ENCODE results near the gene CASQ1.

DNA sequence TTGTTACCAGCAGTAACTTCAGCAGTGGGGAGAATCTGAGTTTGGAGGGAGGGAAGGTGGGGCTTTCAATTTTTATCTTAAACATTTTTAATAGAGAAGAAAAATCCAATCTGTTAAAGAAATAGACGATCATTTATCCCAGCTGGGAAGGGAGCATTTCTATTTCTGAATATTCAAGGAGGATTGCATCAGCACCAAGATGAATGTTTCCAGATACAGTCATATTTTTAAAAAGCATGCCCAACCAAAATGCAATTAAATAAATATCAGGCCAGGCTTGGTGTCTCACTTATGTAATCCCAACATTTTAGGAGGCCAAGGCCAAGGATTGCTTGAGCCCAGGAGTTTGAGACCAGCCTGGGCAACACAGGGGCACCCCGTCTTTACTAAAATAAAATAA is 40.7 kb upstream of the CASQ1 start:
- TF ChIP-seq, protein P1, sequence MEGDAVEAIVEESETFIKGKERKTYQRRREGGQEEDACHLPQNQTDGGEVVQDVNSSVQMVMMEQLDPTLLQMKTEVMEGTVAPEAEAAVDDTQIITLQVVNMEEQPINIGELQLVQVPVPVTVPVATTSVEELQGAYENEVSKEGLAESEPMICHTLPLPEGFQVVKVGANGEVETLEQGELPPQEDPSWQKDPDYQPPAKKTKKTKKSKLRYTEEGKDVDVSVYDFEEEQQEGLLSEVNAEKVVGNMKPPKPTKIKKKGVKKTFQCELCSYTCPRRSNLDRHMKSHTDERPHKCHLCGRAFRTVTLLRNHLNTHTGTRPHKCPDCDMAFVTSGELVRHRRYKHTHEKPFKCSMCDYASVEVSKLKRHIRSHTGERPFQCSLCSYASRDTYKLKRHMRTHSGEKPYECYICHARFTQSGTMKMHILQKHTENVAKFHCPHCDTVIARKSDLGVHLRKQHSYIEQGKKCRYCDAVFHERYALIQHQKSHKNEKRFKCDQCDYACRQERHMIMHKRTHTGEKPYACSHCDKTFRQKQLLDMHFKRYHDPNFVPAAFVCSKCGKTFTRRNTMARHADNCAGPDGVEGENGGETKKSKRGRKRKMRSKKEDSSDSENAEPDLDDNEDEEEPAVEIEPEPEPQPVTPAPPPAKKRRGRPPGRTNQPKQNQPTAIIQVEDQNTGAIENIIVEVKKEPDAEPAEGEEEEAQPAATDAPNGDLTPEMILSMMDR (IDR thresholded peaks at IDR 0.05), result no peak
- no peak for TF ChIP-seq POLR2A (IDR thresholded peaks at IDR 0.05)
